ENCODE data around the gene JAML.

DNA sequence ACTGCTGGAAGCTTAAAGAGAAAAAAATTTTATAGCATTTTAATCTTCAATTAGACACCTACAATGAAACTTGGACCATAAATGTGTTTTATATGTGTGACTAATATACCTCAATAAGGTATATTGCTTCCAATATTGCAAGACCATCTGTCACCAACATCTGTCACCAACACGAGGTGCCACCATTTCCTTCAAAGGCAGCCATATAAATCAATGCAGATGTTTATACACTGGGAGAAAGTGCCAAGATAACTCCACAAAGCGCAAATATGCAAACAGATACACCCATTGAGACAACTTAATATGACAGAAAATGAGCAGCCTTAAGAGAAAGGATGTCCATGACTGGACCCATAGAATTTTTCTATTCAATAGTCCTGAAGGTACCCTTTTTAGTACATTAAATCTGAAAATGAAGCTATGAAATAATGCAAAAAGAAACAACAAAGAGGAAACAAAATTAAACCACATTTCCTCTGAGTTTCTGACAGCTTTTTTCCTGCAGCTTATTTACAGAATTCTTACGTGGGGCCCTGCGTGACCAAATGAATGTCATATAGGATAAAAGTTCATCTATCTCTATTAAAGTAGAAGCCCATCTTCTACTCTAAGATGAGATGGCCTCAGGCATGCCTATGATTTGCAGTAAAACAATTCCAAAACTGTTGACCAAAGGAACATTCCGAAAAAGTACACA is 14.8 kb upstream of the JAML start:
- TF ChIP-seq, protein P1, sequence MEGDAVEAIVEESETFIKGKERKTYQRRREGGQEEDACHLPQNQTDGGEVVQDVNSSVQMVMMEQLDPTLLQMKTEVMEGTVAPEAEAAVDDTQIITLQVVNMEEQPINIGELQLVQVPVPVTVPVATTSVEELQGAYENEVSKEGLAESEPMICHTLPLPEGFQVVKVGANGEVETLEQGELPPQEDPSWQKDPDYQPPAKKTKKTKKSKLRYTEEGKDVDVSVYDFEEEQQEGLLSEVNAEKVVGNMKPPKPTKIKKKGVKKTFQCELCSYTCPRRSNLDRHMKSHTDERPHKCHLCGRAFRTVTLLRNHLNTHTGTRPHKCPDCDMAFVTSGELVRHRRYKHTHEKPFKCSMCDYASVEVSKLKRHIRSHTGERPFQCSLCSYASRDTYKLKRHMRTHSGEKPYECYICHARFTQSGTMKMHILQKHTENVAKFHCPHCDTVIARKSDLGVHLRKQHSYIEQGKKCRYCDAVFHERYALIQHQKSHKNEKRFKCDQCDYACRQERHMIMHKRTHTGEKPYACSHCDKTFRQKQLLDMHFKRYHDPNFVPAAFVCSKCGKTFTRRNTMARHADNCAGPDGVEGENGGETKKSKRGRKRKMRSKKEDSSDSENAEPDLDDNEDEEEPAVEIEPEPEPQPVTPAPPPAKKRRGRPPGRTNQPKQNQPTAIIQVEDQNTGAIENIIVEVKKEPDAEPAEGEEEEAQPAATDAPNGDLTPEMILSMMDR (IDR thresholded peaks at IDR 0.05): no peak
- no peak for TF ChIP-seq POLR2A (IDR thresholded peaks at IDR 0.05)
